IPS DF 6.9 (cell line): ENCODE measurements around the gene ZNF827.

Experiments
- DNase-seq: peaks from one replicate; pipeline ENCODE4 v3.0.0-alpha.2; 2013; ENCODE audit warnings: low read depth, low spot score
- H3K27ac ChIP-seq: one replicate; pipeline ENCODE4 v1.5.1; 2013; ENCODE audit warnings: low read length, control low read depth
- H3K27me3 ChIP-seq: 2 replicates; pipeline ENCODE4 v1.6.1; 2013; ENCODE audit warnings: mild to moderate bottlenecking, low read length; ENCODE audit not compliant: control insufficient read depth, insufficient read depth
- H3K36me3 ChIP-seq: 2 replicates; pipeline ENCODE4 v1.6.1; 2013; ENCODE audit warnings: low read length; ENCODE audit not compliant: control insufficient read depth, insufficient read depth
- H3K4me1 ChIP-seq: 2 replicates; pipeline ENCODE4 v1.6.1; 2013; ENCODE audit warnings: low read length; ENCODE audit not compliant: control insufficient read depth, insufficient read depth
- H3K4me3 ChIP-seq: 2 replicates; pipeline ENCODE4 v1.5.1; 2013; ENCODE audit warnings: mild to moderate bottlenecking, low read length
- H3K9me3 ChIP-seq: 2 replicates; pipeline ENCODE4 v1.6.1; 2013; ENCODE audit warnings: low read length, inconsistent platforms; ENCODE audit not compliant: control insufficient read depth, insufficient read depth
- WGBS: extraction: QIAGEN DNeasy Blood & Tissue Kit; methylation state at CpG from one replicate; pipeline ENCODE4 v1.1.7; 2013; ENCODE audit warnings: mixed read lengths, missing lambda C conversion rate; ENCODE audit not compliant: insufficient read length, insufficient coverage; 5-methylcytosine and 5-hydroxymethylcytosine counted together

Gene ZNF827

GRCh38 chr4:145830699-145831098 is 107.9 kb downstream of the ZNF827 start:
- Histone ChIP-seq H3K36me3 (no peaks in the 10 kb centered on the region), H3K27me3 (no peaks in the 10 kb centered on the region), H3K4me3 (no peak overlapping the region), H3K9me3 (no peaks in the 10 kb centered on the region), H3K4me1 (peaks cover 3% of the 10 kb centered on the region), H3K27ac (no peak overlapping the region)
- no CpG with 5 or more reads among the region's 3 CpGs for WGBS
- DNase-seq = no peak

GRCh38 chr4:145829629-145830395 is 108.8 kb downstream of the ZNF827 start:
- no peak for DNase-seq
- H3K27ac ChIP-seq = no peak overlapping the region
- WGBS = no CpG with 5 or more reads among the region's 5 CpGs
- peaks cover 3% of the 10 kb centered on the region for H3K4me1 ChIP-seq
- H3K9me3 ChIP-seq = no peaks in the 10 kb centered on the region
- H3K27me3 ChIP-seq = no peaks in the 10 kb centered on the region
- no peak overlapping the region for H3K4me3 ChIP-seq
- no peaks in the 10 kb centered on the region for H3K36me3 ChIP-seq

GRCh38 chr4:145828802-145829485 is 109.7 kb downstream of the ZNF827 start:
- peaks cover 3% of the 10 kb centered on the region for H3K4me1 ChIP-seq
- DNase-seq = no peak
- no peaks in the 10 kb centered on the region for H3K9me3 ChIP-seq
- no peaks in the 10 kb centered on the region for H3K27me3 ChIP-seq
- no CpG with 5 or more reads among the region's 3 CpGs for WGBS
- no peak overlapping the region for H3K4me3 ChIP-seq
- H3K36me3 ChIP-seq = no peaks in the 10 kb centered on the region
- no peak overlapping the region for H3K27ac ChIP-seq

- H3K4me3 ChIP-seq = no peak overlapping the region
- H3K27ac ChIP-seq = no peak overlapping the region
- H3K27me3 ChIP-seq = no peaks in the 10 kb centered on the region
- H3K4me1 ChIP-seq = peaks cover 5% of the 10 kb centered on the region
- no CpG with 5 or more reads among the region's 11 CpGs for WGBS
- no peaks in the 10 kb centered on the region for H3K36me3 ChIP-seq
- DNase-seq = no peak
- H3K9me3 ChIP-seq = no peaks in the 10 kb centered on the region
These were observed 110.7 kb downstream of the ZNF827 start for GRCh38 chr4:145827885-145828284.

GRCh38 chr4:145825255-145825654 is 113.4 kb downstream of the ZNF827 start:
- WGBS = no CpG with 5 or more reads among the region's 7 CpGs
- H3K36me3 ChIP-seq = no peaks in the 10 kb centered on the region
- H3K27ac ChIP-seq = no peak overlapping the region
- H3K27me3 ChIP-seq = no peaks in the 10 kb centered on the region
- DNase-seq = no peak
- peaks cover 3% of the 10 kb centered on the region for H3K4me1 ChIP-seq
- H3K9me3 ChIP-seq = no peaks in the 10 kb centered on the region
- H3K4me3 ChIP-seq = no peak overlapping the region

GRCh38 chr4:145824463-145824862 is 114.2 kb downstream of the ZNF827 start:
- Histone ChIP-seq H3K4me1 (peaks cover 3% of the 10 kb centered on the region), H3K27me3 (no peaks in the 10 kb centered on the region), H3K36me3 (no peaks in the 10 kb centered on the region), H3K27ac (no peak overlapping the region), H3K9me3 (no peaks in the 10 kb centered on the region), H3K4me3 (no peak overlapping the region)
- no peak for DNase-seq
- no CpG with 5 or more reads among the region's 3 CpGs for WGBS

- Histone ChIP-seq H3K36me3 (no peaks in the 10 kb centered on the region), H3K4me1 (peaks cover 3% of the 10 kb centered on the region; the same call in 1 of the 2 replicates), H3K27me3 (no peaks in the 10 kb centered on the region), H3K4me3 (no peak overlapping the region), H3K9me3 (no peaks in the 10 kb centered on the region), H3K27ac (no peak overlapping the region)
- no CpG with 5 or more reads among the region's 4 CpGs for WGBS
- no peak for DNase-seq
These were observed 114.9 kb downstream of the ZNF827 start for GRCh38 chr4:145823743-145824142.

- WGBS = no CpG with 5 or more reads among the region's 4 CpGs
- Histone ChIP-seq H3K27ac (no peak overlapping the region), H3K36me3 (no peaks in the 10 kb centered on the region), H3K4me1 (0 out of 2 replicates have a peak, but pooled peaks cover 2% of the 10 kb centered on the region), H3K4me3 (no peak overlapping the region), H3K27me3 (no peaks in the 10 kb centered on the region), H3K9me3 (no peaks in the 10 kb centered on the region)
- DNase-seq = no peak
These were observed 116.0 kb downstream of the ZNF827 start for GRCh38 chr4:145822581-145822980.

GRCh38 chr4:145822181-145822580 is 116.4 kb downstream of the ZNF827 start:
- no peak overlapping the region for H3K4me3 ChIP-seq
- H3K36me3 ChIP-seq = no peaks in the 10 kb centered on the region
- H3K9me3 ChIP-seq = no peaks in the 10 kb centered on the region
- no peak overlapping the region for H3K27ac ChIP-seq
- no peaks in the 10 kb centered on the region for H3K27me3 ChIP-seq
- no peak for DNase-seq
- WGBS = no CpG with 5 or more reads among the region's 3 CpGs
- H3K4me1 ChIP-seq = 0 out of 2 replicates have a peak, but pooled peaks cover 2% of the 10 kb centered on the region

GRCh38 chr4:145821766-145822165 is 116.9 kb downstream of the ZNF827 start:
- Histone ChIP-seq H3K4me1 (0 out of 2 replicates have a peak, but pooled peaks cover 2% of the 10 kb centered on the region), H3K36me3 (no peaks in the 10 kb centered on the region), H3K9me3 (no peaks in the 10 kb centered on the region), H3K27me3 (no peaks in the 10 kb centered on the region), H3K27ac (no peak overlapping the region), H3K4me3 (no peak overlapping the region)
- WGBS = no CpG with 5 or more reads among the region's 4 CpGs
- DNase-seq = no peak
